Neuron (in vitro differentiated cells): ENCODE measurements around the gene CAMK2G.
A peak's percentile ranks its signal among the peaks of the same experiment; 100 is the strongest.
"Not testable (repeated sequence)": the region's sequence is repeated elsewhere in the genome, so short reads cannot be mapped to it uniquely, and the experiment has no call there.

Experiments used
- H2AFZ ChIP-seq: one replicate; pipeline ENCODE4 v1.6.1; 2013; ENCODE audit warnings: low read depth, mild to moderate bottlenecking, inconsistent platforms, low read length, moderate library complexity
- H3K27me3 ChIP-seq: one replicate; pipeline ENCODE4 v1.6.1; 2013; ENCODE audit warnings: low read length; ENCODE audit not compliant: insufficient read depth
- H3K36me3 ChIP-seq: one replicate; pipeline ENCODE4 v1.6.1; 2013; ENCODE audit warnings: low read length; ENCODE audit not compliant: insufficient read depth
- H3K4me1 ChIP-seq: one replicate; pipeline ENCODE4 v1.6.1; 2013; ENCODE audit warnings: low read length; ENCODE audit not compliant: insufficient read depth
- H3K4me3 ChIP-seq: 2 replicates; pipeline ENCODE4 v1.5.1; 2013; ENCODE audit warnings: mild to moderate bottlenecking, low read length, moderate library complexity
- H3K9me3 ChIP-seq: one replicate; pipeline ENCODE4 v1.6.1; 2013; ENCODE audit warnings: low read length

The CAMK2G gene

GRCh38 chr10:73895381-73895780 lies 21.0 kb upstream of the CAMK2G start:
- H3K4me3 ChIP-seq, H2AFZ ChIP-seq, H3K9me3 ChIP-seq: not testable (repeated sequence)

GRCh38 chr10:73894245-73894971 lies 20.1 kb upstream of the CAMK2G start:
- H3K27me3 ChIP-seq, result no peaks in the 10 kb centered on the region
- no peak overlapping the region for H2AFZ ChIP-seq
- H3K4me3 ChIP-seq, result no peak overlapping the region
- H3K4me1 ChIP-seq, result peaks cover 7% of the 10 kb centered on the region
- no peaks in the 10 kb centered on the region for H3K9me3 ChIP-seq
- no peaks in the 10 kb centered on the region for H3K36me3 ChIP-seq

More at GRCh38 chr10:73895381-73895780, 21.0 kb upstream of the CAMK2G start:
- H3K27me3 ChIP-seq, H3K36me3 ChIP-seq, H3K4me1 ChIP-seq: not testable (repeated sequence)

DNA sequence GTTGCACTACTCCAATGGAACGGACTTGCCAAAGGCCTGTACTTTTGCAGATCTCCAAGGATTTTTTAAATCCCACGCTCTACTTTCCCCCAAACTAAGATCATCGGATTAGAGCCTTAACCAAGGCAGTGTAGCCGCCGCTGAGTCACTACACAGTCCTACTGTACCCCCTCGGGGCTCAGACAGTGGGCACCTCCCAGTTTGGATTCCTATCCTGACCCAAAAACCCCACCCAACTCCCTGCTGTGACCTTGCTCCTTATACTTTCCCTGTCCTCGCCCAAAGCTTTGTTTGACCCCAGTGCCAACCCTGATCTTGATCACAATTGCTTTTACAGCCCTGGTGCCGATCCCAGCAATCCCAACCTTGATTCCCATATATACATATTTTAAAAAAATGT lies 19.1 kb upstream of the CAMK2G start:
- Histone ChIP-seq H3K9me3 (no peaks in the 10 kb centered on the region), H3K27me3 (no peaks in the 10 kb centered on the region), H3K4me1 (peaks cover 7% of the 10 kb centered on the region), H2AFZ (no peak overlapping the region), H3K4me3 (no peak overlapping the region), H3K36me3 (no peaks in the 10 kb centered on the region)

- Histone ChIP-seq H3K27me3 (no peaks in the 10 kb centered on the region), H3K9me3 (no peaks in the 10 kb centered on the region), H3K4me1 (peaks cover 9% of the 10 kb centered on the region), H2AFZ (no peak overlapping the region), H3K36me3 (no peaks in the 10 kb centered on the region), H3K4me3 (no peak overlapping the region)
Observed at GRCh38 chr10:73892310-73893030, 18.1 kb upstream of the CAMK2G start.

- Histone ChIP-seq H3K9me3 (no peaks in the 10 kb centered on the region), H2AFZ (no peak overlapping the region), H3K36me3 (no peaks in the 10 kb centered on the region), H3K27me3 (no peaks in the 10 kb centered on the region), H3K4me1 (peaks cover 15% of the 10 kb centered on the region), H3K4me3 (no peak overlapping the region)
Observed at GRCh38 chr10:73891540-73891939, 17.2 kb upstream of the CAMK2G start.

- H3K36me3 ChIP-seq, H3K9me3 ChIP-seq, H3K4me3 ChIP-seq, H3K27me3 ChIP-seq, H2AFZ ChIP-seq: not testable (repeated sequence)
- peaks cover 15% of the 10 kb centered on the region for H3K4me1 ChIP-seq
Observed at GRCh38 chr10:73890830-73891229, 16.5 kb upstream of the CAMK2G start.

DNA sequence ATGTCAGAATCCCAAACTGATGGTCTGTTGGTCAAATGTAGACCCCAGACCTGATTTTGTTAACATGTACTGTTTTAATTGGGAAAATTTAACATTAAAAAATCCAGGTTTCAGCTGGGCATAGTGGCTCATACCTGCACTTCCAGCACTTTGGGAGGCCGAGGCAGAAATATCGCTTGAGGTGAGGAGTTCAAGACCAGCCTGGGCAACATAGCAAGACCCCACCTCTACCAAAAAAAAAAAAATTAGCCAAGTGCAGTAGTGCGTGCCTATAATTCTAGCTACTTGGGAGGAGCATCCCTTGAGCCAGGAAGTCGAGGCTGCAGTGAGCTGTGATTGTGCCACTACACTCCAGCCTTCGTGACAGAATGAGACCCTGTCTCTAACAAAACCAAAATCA lies 15.9 kb upstream of the CAMK2G start:
- Histone ChIP-seq H3K27me3 (no peaks in the 10 kb centered on the region), H3K9me3 (no peaks in the 10 kb centered on the region), H3K36me3 (no peaks in the 10 kb centered on the region), H2AFZ (no peak overlapping the region), H3K4me1 (peaks cover 15% of the 10 kb centered on the region), H3K4me3 (no peak overlapping the region)

- H2AFZ ChIP-seq, H3K36me3 ChIP-seq, H3K4me3 ChIP-seq, H3K27me3 ChIP-seq, H3K9me3 ChIP-seq: not testable (repeated sequence)
- peaks cover 15% of the 10 kb centered on the region for H3K4me1 ChIP-seq
Observed at GRCh38 chr10:73889416-73889815, 15.1 kb upstream of the CAMK2G start.

GRCh38 chr10:73889014-73889413 lies 14.7 kb upstream of the CAMK2G start:
- Histone ChIP-seq H3K36me3 (no peaks in the 10 kb centered on the region), H3K4me3 (no peak overlapping the region), H2AFZ (no peak overlapping the region), H3K27me3 (no peaks in the 10 kb centered on the region), H3K9me3 (no peaks in the 10 kb centered on the region), H3K4me1 (peaks cover 15% of the 10 kb centered on the region)

- peaks cover 15% of the 10 kb centered on the region for H3K4me1 ChIP-seq
- H2AFZ ChIP-seq, result no peak overlapping the region
- H3K36me3 ChIP-seq, result no peaks in the 10 kb centered on the region
- no peaks in the 10 kb centered on the region for H3K27me3 ChIP-seq
- no peak overlapping the region for H3K4me3 ChIP-seq
- H3K9me3 ChIP-seq, result no peaks in the 10 kb centered on the region
Observed at GRCh38 chr10:73888514-73888913, 14.2 kb upstream of the CAMK2G start.

DNA sequence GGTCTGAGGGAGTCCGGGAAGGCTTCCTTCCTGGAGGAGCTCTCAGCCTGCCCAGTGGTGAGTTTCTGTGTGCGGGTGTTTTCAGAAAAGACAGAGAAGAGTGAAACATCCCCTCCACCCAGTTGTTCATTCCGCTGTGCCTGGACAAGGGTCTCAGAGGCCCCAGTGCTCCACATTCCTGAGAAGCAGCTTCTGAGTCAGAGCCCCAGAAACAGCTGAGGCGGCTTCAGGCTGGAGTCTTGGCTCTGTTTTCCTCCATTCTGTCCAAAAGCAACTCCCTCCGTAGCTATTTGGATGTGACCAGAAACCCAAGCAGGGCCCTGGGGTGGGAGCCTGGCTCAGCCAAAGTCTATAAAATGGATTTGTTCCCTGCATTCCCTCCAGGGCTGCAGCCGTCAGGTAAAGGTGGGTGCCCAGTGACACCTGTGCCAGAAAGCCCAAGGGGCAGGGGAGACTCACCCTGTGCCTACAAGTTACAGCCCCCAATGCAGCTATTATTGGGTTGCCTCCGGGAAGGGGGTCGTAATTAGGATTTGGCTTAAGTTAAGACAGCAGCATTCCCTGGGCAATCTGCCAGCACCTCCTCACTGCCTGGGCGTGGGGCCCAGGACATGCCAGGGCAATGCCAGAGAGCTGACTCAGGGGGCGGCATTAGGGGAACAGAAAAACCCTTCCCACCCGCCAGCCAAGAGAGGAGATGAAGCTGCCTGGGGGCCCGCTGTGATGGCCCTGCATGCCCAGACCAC lies 13.1 kb upstream of the CAMK2G start:
- H3K4me1 ChIP-seq, result peaks cover 11% of the 10 kb centered on the region
- peak overlapping the region; percentile 41 for H2AFZ ChIP-seq
- no peak overlapping the region for H3K4me3 ChIP-seq
- no peaks in the 10 kb centered on the region for H3K36me3 ChIP-seq
- H3K27me3 ChIP-seq, result no peaks in the 10 kb centered on the region
- no peaks in the 10 kb centered on the region for H3K9me3 ChIP-seq

DNA sequence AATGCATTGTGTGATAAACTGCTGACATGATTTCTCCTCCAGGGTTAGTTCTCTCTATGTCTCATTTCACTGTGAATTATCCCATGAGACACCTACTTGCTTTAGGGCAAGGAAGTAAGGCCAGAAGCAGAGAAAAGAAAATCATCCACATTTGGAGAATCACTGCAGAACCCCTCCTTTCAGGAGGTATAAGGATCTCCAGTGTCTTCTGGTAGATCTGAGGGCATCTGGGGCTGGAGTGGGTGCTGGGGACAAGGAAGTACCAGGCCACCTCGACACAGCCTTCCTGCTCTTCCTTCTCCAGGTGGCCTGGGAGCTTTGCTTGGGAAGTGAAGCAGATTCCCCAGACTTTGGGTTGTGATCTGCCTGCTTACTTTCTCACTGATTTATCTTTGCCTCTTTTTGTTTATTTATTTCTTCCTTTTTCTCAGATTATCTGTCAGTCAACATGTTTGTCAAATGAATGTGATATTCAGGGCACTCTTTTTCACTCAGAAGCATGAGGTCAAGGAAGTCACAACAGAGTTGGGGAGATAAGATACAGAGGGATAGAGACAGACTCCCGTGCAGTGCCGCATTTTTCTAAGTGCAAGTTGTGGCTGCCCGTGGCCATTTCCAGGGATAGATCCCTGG lies 12.4 kb upstream of the CAMK2G start:
- Histone ChIP-seq H3K4me3 (no peak overlapping the region), H3K4me1 (peaks cover 8% of the 10 kb centered on the region), H3K27me3 (no peaks in the 10 kb centered on the region), H3K36me3 (no peaks in the 10 kb centered on the region), H3K9me3 (no peaks in the 10 kb centered on the region), H2AFZ (peak overlapping the region; percentile 41)

DNA sequence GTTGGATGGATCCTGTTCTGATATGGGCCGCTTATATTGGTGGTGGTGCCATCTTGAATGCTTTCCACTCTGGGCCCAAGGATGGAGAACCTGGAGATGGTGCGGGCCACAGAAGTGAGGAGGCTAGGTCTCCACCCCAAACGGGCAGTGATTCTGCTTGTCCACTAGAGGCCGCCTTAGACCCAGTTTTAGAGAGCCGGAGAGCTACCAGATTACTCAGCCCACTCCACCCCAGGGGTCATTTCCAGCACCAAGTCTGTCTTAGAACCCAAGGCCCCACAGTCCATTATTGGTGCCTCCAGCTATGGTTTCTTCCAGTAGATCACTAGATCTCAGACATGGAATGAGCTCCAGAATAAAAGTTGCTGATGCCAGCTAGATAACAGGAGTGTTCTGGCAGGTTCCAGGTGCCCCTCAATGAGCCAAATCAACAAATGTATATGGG lies 11.8 kb upstream of the CAMK2G start:
- no peak overlapping the region for H3K4me3 ChIP-seq
- H3K36me3 ChIP-seq, result no peaks in the 10 kb centered on the region
- H2AFZ ChIP-seq, result no peak overlapping the region
- peaks cover 8% of the 10 kb centered on the region for H3K4me1 ChIP-seq
- H3K9me3 ChIP-seq, result no peaks in the 10 kb centered on the region
- H3K27me3 ChIP-seq, result no peaks in the 10 kb centered on the region
